HCT116 (cell line): ENCODE data around the gene NKPD1.

Experiments
- CEBPB ChIP-seq: IDR thresholded peaks from 2 replicates; pipeline ENCODE4 v1.6.1; 2012; ENCODE audit warnings: low read depth
- CTCF ChIP-seq, 3 experiments: fragments of 200-600 bp in 1 of 3; sonication (generic) in 1 of 3; IDR thresholded peaks in 2 of 3; conservative IDR thresholded peaks in 1 of 3; 2 replicates each; pipeline ENCODE4 v1.5.1; 2012 to 2017; ENCODE audit warnings: low read depth in 2 of 3, low read length in 2 of 3, antibody characterized with exemption in 1 of 3, borderline replicate concordance in 1 of 3, control low read depth in 1 of 3, mild to moderate bottlenecking in 1 of 3, mixed read lengths in 1 of 3, mixed run types in 1 of 3, moderate library complexity in 1 of 3; ENCODE audit not compliant: insufficient read depth in 1 of 3
- EZH2phosphoT487 ChIP-seq: fragments of 200-600 bp; IDR thresholded peaks from 2 replicates; pipeline ENCODE4 v1.6.1; 2018; ENCODE audit warnings: antibody characterized with exemption, borderline replicate concordance
- SIN3A ChIP-seq: IDR thresholded peaks from 2 replicates; pipeline ENCODE4 v1.6.1; 2012; ENCODE audit warnings: low read depth
- ZFX ChIP-seq: fragments of 450-650 bp; IDR thresholded peaks from 2 replicates; pipeline ENCODE4 v1.6.1; 2017

- no peak for TF ChIP-seq CTCF (IDR thresholded peaks at IDR 0.05 in 2 of 3, conservative IDR thresholded peaks at IDR 0.05 in 1 of 3; ENCODE audit: borderline replicate concordance in 1 of 3, insufficient read depth in 1 of 3, low read depth in 2 of 3, low read length in 2 of 3)
- TF ChIP-seq ZFX: no peak
- TF ChIP-seq CEBPB: no peak
- no peak for TF ChIP-seq EZH2phosphoT487
- TF ChIP-seq SIN3A: no peak
These were observed 1.4 kb downstream of the NKPD1 start for GRCh38 chr19:45159210-45159970.
